SIG-M5 treated with dmso at 0.1 percent for 504 hours (cell line): ENCODE data around the gene PANX2.
"Not testable (repeated sequence)": the region's sequence is repeated elsewhere in the genome, so short reads cannot be mapped to it uniquely, and the experiment has no call there.

ENCODE experiments used
- DNase-seq: peaks from one replicate; lab custom pipeline; 2025; ENCODE audit not compliant: unreplicated experiment; lab: John Stamatoyannopoulos, UW

The PANX2 gene

GRCh38 chr22:50170453-50171318 is at the start of gene PANX2:
TSS of gene PANX2 (plus strand) at chr22:50170731. CDS start at chr22:50170731, 0 bp downstream.
- DNase-seq, result no peak

DNA sequence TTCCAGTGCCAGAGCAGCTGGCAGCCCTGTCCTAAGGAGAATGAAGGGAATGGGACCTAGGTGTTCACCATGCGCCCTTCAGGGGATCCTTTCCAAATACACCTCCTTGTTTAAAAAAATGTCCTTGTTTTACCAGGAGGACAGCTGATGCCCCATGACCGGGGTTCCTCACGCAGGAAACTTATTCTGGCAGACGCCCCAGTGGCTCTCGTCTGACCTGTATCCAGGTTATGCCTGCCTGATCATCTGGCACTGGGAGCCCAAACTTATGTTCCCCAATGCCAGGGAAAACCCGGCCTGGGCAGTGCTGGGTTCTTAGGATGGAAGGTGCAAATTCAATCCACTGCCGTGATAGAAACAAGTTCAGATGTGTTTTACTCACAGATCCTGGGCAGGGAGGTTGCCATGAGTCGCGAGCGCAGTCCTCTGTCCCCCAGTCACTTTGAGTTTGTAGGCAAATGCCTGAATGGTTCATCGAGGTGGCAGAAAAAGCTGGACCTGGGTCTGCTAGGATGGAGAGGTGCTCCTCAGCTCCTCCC is 49.3 kb upstream of the PANX2 start:
- no peak for DNase-seq

GRCh38 chr22:50123119-50123518 is 47.4 kb upstream of the PANX2 start:
- DNase-seq, result no peak

GRCh38 chr22:50125029-50125428 is 45.5 kb upstream of the PANX2 start:
- no peak for DNase-seq

- DNase-seq, result no peak
Measured at GRCh38 chr22:50129121-50129736, 41.3 kb upstream of the PANX2 start.

- no peak for DNase-seq
Measured at GRCh38 chr22:50131894-50132293, 38.6 kb upstream of the PANX2 start.

- DNase-seq, result no peak
Measured at GRCh38 chr22:50134481-50134880, 36.0 kb upstream of the PANX2 start.

- no peak for DNase-seq
Measured at GRCh38 chr22:50136581-50137015, 33.9 kb upstream of the PANX2 start.

DNA sequence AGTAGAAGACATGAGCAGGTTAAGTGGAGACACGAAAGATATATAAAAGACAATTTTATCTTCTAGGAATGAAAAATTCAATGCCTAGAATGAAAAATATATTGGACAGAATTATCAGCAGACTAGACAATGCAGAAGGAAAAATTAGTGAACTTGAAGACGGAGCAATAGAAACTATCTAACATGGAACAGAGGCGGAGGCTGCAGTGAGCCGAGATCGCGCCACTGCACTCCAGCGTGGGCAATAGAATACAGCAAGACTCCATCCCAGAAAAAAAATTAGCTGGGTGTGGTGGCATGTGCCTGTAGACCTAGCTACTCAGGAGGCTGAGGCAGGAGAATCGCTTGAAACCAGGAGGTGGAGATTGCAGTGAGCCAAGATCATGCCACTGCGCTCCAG is 33.3 kb upstream of the PANX2 start:
- not testable (repeated sequence) for DNase-seq

GRCh38 chr22:50138041-50138440 is 32.5 kb upstream of the PANX2 start:
- no peak for DNase-seq

GRCh38 chr22:50138988-50139387 is 31.5 kb upstream of the PANX2 start:
- DNase-seq, result no peak

- DNase-seq, result no peak
Measured at GRCh38 chr22:50139843-50140415, 30.6 kb upstream of the PANX2 start.

DNA sequence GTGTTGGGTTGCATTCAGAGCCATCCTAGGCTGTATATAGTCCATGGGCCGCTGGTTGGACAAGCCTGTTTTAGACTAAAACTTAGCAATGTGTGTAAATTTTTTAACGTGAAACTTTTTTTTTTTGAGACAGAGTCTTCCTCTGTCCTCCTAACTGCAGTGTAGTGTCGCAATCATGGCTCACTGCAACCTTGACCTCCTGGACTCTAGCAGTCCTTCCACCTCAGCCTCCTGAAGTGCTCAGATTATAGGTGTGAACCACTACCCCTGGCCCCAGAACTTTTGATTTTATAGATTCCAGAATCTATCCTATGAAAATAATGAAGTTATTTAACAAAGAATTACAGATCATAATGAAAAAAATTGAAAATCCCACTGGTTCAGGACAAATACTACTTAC is 29.9 kb upstream of the PANX2 start:
- no peak for DNase-seq

DNA sequence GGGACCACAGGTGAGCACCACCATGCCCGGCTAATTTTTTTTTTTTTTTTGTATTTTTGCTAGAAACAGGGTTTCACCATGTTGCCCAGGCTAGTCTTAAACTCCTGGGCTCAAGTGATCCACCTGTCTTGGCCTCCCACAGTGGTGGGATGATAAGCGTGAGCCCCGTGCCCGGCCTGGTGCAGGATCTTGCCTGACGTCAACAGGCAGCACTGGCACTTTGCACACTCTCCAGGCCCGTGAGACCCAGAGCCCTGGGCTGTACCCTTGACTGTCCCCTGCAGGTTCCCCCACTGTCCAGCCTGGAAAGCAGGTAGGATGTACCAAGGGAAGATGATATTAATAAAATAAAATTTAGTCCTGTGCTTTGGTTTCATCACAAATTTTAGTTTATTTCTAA is 29.1 kb upstream of the PANX2 start:
- DNase-seq, result no peak

GRCh38 chr22:50141891-50142363 is 28.6 kb upstream of the PANX2 start:
- DNase-seq, result no peak

- peak; percentile 59 for DNase-seq
Measured at GRCh38 chr22:50143096-50143495, 27.4 kb upstream of the PANX2 start.

DNA sequence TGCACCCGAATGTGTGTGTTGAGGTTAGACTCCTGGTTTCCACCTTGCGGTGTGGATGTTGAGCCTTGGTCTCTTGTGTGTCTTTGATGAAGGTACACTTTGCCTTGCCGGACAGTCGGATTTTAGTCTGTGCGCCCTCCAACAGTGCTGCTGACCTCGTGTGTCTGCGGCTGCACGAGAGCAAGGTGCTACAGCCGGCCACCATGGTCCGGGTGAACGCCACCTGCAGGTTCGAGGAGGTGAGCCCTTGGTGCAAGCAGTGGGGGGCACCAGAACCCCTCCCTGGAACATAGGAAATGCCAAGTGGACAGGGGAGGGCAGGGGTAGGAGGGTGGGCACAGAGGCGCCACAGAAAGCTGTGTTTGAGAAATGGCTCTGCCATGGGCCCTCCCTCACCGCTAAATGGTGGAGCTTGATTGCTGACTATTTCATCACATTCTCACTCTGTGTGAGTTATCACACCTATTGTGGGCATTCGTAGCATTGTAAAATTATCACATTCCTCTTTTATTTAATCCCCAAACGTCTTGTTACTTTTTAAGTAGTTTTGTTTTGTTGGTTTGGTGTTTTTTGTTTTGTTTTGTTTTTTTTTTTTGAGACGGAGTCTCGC is 26.4 kb upstream of the PANX2 start:
- no peak for DNase-seq

DNA sequence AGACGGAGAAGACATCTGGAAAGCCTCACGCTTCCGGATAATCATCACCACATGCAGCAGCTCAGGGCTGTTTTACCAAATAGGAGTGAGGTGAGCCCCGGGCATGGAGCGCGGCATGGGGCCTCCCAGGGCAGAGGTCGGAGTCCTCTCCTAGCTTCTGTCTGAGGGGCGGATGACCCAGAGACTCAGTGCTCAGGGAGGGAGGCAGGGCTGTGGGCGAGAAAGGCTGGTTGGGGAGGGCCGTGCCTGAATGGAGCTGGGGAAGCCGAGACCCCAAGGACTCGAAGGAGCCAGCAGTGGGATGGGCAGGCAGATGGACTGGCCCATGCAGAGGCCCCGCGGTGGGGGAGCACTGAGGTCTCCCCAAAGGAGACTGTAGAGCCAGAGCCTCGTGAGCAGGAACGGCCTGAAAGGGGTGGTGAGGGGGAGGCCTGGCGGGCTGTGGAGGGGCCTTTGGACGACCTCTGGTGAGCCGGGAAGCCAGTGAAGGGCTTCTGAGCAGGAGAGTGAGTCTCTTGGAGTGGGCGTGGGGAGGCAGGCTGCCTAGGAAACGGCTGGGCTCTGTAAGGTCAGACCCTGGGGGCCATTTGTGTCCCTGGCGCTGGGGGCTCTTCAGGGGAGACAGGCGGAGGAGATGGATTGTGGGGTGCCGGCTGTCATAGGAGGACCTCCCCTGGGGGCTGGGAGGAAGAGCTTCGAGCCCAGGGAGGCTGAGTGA is 24.7 kb upstream of the PANX2 start:
- no peak for DNase-seq

GRCh38 chr22:50146439-50147238 is 23.9 kb upstream of the PANX2 start:
- DNase-seq, result peak; percentile 17
